Caco-2 (cell line): ENCODE measurements around the gene UPK1B. TPM values are rescaled to one million over a fixed set of nuclear protein-coding genes. Genes with fewer than 3 reads are reported as not detected.
A peak's percentile ranks its signal among the peaks of the same experiment; 100 is the strongest.

Experiments
- BruUV-seq: library from RNA; stranded (reverse); fragments of 400-500 nt; replicated peaks from 2 replicates; lab custom pipeline; 2021; lab: Mats Ljungman, UMichigan
- CTCF ChIA-PET: fragments of 300-600 bp; sonication (Branson Sonifier 250); formaldehyde crosslinking; loops from one replicate; lab custom pipeline; 2022; ENCODE audit warnings: antibody characterized with exemption; lab: Charles Lee
- POLR2A ChIA-PET: fragments of 300-600 bp; sonication (Branson Sonifier 250); formaldehyde crosslinking; loops from one replicate; lab custom pipeline; 2022; ENCODE audit warnings: antibody characterized with exemption; lab: Charles Lee
- DNase-seq, 2 experiments: peaks; one replicate each; pipeline versions ENCODE4 v3.0.0 to v3.0.0-alpha.2; 2020 to 2022
- H3K27me3 ChIP-seq: replicated peaks from 2 replicates; pipeline ENCODE4 v1.6.0; 2011; ENCODE audit warnings: low read length; ENCODE audit not compliant: control insufficient read depth, insufficient read depth
- H3K36me3 ChIP-seq: 2 replicates; pipeline ENCODE4 v1.5.1; 2011; ENCODE audit warnings: low read length; ENCODE audit not compliant: control insufficient read depth, insufficient read depth
- H3K4me1 ChIP-seq: fragments of 250-450 bp; sonication (Bioruptor Pico); 2 replicates; pipeline ENCODE4 v1.5.1; 2020; ENCODE audit warnings: mild to moderate bottlenecking
- H3K4me3 ChIP-seq: 2 replicates; pipeline ENCODE4 v1.5.1; 2011; ENCODE audit warnings: low read depth, mild to moderate bottlenecking, control low read depth, low read length
- H3K9me3 ChIP-seq: fragments of 250-450 bp; sonication (Bioruptor Pico); 2 replicates; pipeline ENCODE4 v1.5.1; 2020; ENCODE audit warnings: mild to moderate bottlenecking, moderate library complexity
- H3K27ac Mint-ChIP-seq: one replicate; pipeline ENCODE4 v1.8.0; 2022; ENCODE audit warnings: mixed read lengths; ENCODE audit not compliant: unreplicated experiment
- H3K27me3 Mint-ChIP-seq: one replicate; pipeline ENCODE4 v1.8.0; 2022; ENCODE audit warnings: mixed read lengths; ENCODE audit not compliant: insufficient read depth, unreplicated experiment
- H3K36me3 Mint-ChIP-seq: one replicate; pipeline ENCODE4 v1.8.0; 2022; ENCODE audit warnings: mild to moderate bottlenecking, mixed read lengths; ENCODE audit not compliant: insufficient read depth, unreplicated experiment
- H3K4me1 Mint-ChIP-seq: one replicate; pipeline ENCODE4 v1.8.0; 2022; ENCODE audit warnings: low read depth, mixed read lengths; ENCODE audit not compliant: unreplicated experiment
- H3K4me3 Mint-ChIP-seq: one replicate; pipeline ENCODE4 v1.8.0; 2022; ENCODE audit warnings: mild to moderate bottlenecking, moderate library complexity, mixed read lengths; ENCODE audit not compliant: unreplicated experiment
- H3K9me3 Mint-ChIP-seq: one replicate; pipeline ENCODE4 v1.8.0; 2022; ENCODE audit warnings: mixed read lengths; ENCODE audit not compliant: unreplicated experiment
- intact Hi-C: fragments of 100-400 bp; cut with micrococcal nuclease; formaldehyde crosslinking; loops from one replicate; pipeline ENCODE4 v1.10.0; 2022; ENCODE audit not compliant: unreplicated experiment
- total RNA-seq: library from RNA; stranded (reverse); gene quantifications from 2 replicates; pipeline ENCODE4 v1.2.3, GENCODE V29; 2022
- TF ChIP-seq, protein P1 (sequence below), 2 experiments: fragments of 200-600 bp in 1 of 2; IDR thresholded peaks; 1 replicate in 1 of 2; 2 replicates in 1 of 2; pipeline versions ENCODE4 v1.5.1 to v1.8.0; 2011 to 2022; ENCODE audit warnings: antibody characterized with exemption in 1 of 2, control low read depth in 1 of 2, inconsistent platforms in 1 of 2, low read depth in 1 of 2, low read length in 1 of 2, mild to moderate bottlenecking in 1 of 2, moderate library complexity in 1 of 2; ENCODE audit not compliant: insufficient read depth in 1 of 2, severe bottlenecking in 1 of 2, unreplicated experiment in 1 of 2

Gene UPK1B
- total RNA-seq, 1 experiment from 2014 or later = 0.50 TPM

DNA sequence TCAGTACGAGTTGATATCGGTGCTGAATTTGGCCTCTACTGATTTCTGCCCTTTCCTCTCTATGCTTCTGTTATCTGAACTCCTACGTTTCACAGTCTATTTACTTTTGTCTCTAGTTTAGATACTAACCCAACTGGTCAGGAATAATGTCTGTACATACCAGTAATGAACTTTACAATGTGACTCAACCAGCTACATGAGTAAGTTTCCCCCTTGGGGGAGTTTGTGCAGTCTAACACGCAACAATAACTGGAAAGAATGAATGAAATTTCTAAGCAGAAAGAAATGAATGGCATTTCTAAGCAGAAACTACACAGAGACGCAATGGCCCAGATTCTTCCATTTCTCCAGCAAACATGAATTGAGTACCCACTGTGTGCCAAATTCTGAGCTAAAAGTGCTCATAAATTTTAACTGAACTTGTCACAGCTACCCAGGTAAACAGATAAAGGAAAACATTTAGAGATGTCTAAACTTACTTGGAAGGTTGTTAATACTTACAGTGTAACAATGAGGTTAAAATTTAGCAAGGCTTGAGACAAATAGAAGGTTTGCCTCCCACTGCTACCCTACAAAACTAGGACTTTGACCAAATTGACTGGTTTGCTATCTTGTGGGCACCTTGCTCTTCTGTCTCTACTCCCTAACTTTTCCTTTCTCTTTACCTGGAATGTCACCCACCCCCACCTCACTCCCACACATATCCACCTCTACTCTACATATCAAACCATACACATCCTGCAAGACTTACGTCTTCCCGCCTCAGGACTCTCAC is 11.6 kb downstream of the UPK1B start:
- Histone ChIP-seq H3K36me3 (no peaks in the 10 kb centered on the region), H3K9me3 (no peaks in the 10 kb centered on the region), H3K4me3 (no peak overlapping the region), H3K27me3 (no peaks in the 10 kb centered on the region), H3K4me1 (peaks cover 65% of the 10 kb centered on the region)
- intact Hi-C loops = loop anchor here (1.0 kb wide), 4 partner anchors 24 to 55 kb away; partner anchors contain the start of gene B4GALT4
- TF ChIP-seq, protein P1, sequence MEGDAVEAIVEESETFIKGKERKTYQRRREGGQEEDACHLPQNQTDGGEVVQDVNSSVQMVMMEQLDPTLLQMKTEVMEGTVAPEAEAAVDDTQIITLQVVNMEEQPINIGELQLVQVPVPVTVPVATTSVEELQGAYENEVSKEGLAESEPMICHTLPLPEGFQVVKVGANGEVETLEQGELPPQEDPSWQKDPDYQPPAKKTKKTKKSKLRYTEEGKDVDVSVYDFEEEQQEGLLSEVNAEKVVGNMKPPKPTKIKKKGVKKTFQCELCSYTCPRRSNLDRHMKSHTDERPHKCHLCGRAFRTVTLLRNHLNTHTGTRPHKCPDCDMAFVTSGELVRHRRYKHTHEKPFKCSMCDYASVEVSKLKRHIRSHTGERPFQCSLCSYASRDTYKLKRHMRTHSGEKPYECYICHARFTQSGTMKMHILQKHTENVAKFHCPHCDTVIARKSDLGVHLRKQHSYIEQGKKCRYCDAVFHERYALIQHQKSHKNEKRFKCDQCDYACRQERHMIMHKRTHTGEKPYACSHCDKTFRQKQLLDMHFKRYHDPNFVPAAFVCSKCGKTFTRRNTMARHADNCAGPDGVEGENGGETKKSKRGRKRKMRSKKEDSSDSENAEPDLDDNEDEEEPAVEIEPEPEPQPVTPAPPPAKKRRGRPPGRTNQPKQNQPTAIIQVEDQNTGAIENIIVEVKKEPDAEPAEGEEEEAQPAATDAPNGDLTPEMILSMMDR (IDR thresholded peaks at IDR 0.05; ENCODE audit: insufficient read depth in 1 of 2, low read depth in 1 of 2, low read length in 1 of 2, severe bottlenecking in 1 of 2, unreplicated experiment in 1 of 2) = no peak
- H3K4me3 Mint-ChIP-seq = peak overlapping the region; percentile 14
- peak overlapping the region; percentile 49 for H3K27ac Mint-ChIP-seq
- POLR2A ChIA-PET = interaction anchor here (0.6 to 0.8 kb wide), 3 partner anchors 26 to 56 kb away, joined by 3 to 11 read pairs (median 4); partner anchors contain the start of gene B4GALT4
- H3K36me3 Mint-ChIP-seq = no peaks in the 10 kb centered on the region
- H3K9me3 Mint-ChIP-seq = no peaks in the 10 kb centered on the region
- CTCF ChIA-PET = interaction anchor here (0.6 to 1.0 kb wide), 2 partner anchors 56 to 333 kb away, joined by 3 to 7 read pairs; partner anchors contain the start of gene B4GALT4
- H3K27me3 Mint-ChIP-seq = no peaks in the 10 kb centered on the region
- BruUV-seq = TSS peak; percentile 85
- peaks cover 38% of the 10 kb centered on the region for H3K4me1 Mint-ChIP-seq
- peak; percentile 58 to 62 for DNase-seq

DNA sequence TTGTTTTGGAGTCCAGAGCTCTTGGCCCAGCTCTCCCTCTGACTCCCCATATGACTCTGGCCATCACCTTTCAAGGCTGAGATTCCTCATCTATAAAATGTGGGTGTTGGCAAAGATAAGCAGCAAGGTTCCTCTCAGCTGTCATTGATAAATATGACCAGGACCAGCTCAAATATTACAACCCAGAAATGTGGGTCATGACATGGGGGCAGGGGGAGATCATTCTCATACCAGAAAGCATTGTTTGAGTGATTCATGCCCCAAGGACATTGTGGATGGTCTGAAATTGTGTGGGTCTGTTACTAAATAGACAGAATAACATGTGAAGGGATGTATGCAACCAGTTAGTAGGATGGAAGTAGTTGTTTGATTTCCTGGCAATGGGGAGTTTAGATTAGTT is 13.9 kb downstream of the UPK1B start:
- no peak for DNase-seq
- H3K9me3 Mint-ChIP-seq = no peaks in the 10 kb centered on the region
- H3K27ac Mint-ChIP-seq = no peak overlapping the region
- H3K27me3 ChIP-seq = no peaks in the 10 kb centered on the region
- TF ChIP-seq, protein P1 (IDR thresholded peaks at IDR 0.05; ENCODE audit: insufficient read depth in 1 of 2, low read depth in 1 of 2, low read length in 1 of 2, severe bottlenecking in 1 of 2, unreplicated experiment in 1 of 2) = no peak
- intact Hi-C loops = no loop called here
- no peaks in the 10 kb centered on the region for H3K9me3 ChIP-seq
- peaks cover 35% of the 10 kb centered on the region for H3K4me1 Mint-ChIP-seq
- H3K36me3 ChIP-seq = no peaks in the 10 kb centered on the region
- BruUV-seq = no TSS peak
- H3K36me3 Mint-ChIP-seq = no peaks in the 10 kb centered on the region
- H3K4me3 Mint-ChIP-seq = no peak overlapping the region
- H3K4me3 ChIP-seq = no peak overlapping the region
- CTCF ChIA-PET = no interaction called here
- POLR2A ChIA-PET = no interaction called here
- peaks cover 54% of the 10 kb centered on the region for H3K4me1 ChIP-seq
- H3K27me3 Mint-ChIP-seq = no peaks in the 10 kb centered on the region

DNA sequence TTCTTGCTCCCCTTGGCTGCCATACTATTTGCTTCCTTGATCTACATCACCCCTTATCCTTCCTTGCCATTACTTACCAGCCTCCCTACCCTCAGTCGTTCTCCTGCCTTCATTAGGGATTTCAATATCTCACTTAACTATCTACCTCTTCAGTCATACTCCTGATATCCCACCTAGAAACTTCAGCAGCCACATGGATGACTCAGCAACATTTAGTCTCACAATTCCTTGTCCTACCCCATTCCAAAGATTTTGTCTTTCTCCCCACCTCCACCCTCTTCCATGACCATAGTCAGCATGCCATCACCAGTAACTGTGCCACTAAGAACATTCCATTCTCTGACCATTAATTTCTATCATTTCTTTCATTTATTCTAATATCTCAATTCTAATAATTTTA is 18.4 kb downstream of the UPK1B start:
- no peak overlapping the region for H3K4me3 Mint-ChIP-seq
- peaks cover 14% of the 10 kb centered on the region for H3K4me1 Mint-ChIP-seq
- Histone ChIP-seq H3K27me3 (no peaks in the 10 kb centered on the region), H3K9me3 (no peaks in the 10 kb centered on the region), H3K4me3 (no peak overlapping the region), H3K36me3 (no peaks in the 10 kb centered on the region), H3K4me1 (peaks cover 20% of the 10 kb centered on the region)
- POLR2A ChIA-PET = no interaction called here
- H3K27me3 Mint-ChIP-seq = no peaks in the 10 kb centered on the region
- TF ChIP-seq, protein P1 (IDR thresholded peaks at IDR 0.05; ENCODE audit: insufficient read depth in 1 of 2, low read depth in 1 of 2, low read length in 1 of 2, severe bottlenecking in 1 of 2, unreplicated experiment in 1 of 2) = no peak
- no peaks in the 10 kb centered on the region for H3K9me3 Mint-ChIP-seq
- H3K36me3 Mint-ChIP-seq = no peaks in the 10 kb centered on the region
- DNase-seq = no peak
- BruUV-seq = no TSS peak
- H3K27ac Mint-ChIP-seq = no peak overlapping the region
- intact Hi-C loops = no loop called here
- CTCF ChIA-PET = no interaction called here
